22Rv1 (cell line): ENCODE results near the gene VEGFC.

Experiments used
- CTCF ChIP-seq: fragments of 450-650 bp; IDR thresholded peaks from 2 replicates; pipeline ENCODE4 v1.5.1; 2017; ENCODE audit warnings: mild to moderate bottlenecking
- ZFX ChIP-seq: fragments of 450-650 bp; IDR thresholded peaks from 2 replicates; pipeline ENCODE4 v1.6.1; 2017; ENCODE audit warnings: antibody characterized with exemption, borderline replicate concordance

DNA sequence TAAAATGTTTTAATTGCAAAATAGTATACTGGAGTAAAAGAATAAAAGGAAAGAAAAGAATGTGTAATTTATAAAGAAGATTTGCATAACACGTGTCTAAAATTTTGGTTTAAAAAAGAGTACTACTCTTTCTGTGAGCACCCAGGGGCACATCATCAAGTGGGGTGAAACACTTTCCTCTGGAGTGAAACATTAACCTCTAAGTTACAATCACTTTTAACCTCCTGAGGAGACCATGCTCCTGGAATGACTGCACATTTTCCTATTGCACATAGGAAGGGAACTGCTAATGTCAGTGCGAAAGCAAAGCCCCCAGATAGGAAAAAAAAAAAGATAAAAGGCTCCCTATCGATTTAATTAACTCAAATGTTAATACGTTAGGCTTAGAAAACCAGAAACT is 13.3 kb downstream of the VEGFC start:
- TF ChIP-seq CTCF (no peak), ZFX (no peak)
